Measurements from ENCODE around the gene PTDSS2. TPM values are rescaled to one million over a fixed set of nuclear protein-coding genes. Genes with fewer than 3 reads are reported as not detected.

The PTDSS2 gene
- total and polyA plus RNA-seq, 11 donors = 20.3 to 43.0 (median 25.7) TPM

DNA sequence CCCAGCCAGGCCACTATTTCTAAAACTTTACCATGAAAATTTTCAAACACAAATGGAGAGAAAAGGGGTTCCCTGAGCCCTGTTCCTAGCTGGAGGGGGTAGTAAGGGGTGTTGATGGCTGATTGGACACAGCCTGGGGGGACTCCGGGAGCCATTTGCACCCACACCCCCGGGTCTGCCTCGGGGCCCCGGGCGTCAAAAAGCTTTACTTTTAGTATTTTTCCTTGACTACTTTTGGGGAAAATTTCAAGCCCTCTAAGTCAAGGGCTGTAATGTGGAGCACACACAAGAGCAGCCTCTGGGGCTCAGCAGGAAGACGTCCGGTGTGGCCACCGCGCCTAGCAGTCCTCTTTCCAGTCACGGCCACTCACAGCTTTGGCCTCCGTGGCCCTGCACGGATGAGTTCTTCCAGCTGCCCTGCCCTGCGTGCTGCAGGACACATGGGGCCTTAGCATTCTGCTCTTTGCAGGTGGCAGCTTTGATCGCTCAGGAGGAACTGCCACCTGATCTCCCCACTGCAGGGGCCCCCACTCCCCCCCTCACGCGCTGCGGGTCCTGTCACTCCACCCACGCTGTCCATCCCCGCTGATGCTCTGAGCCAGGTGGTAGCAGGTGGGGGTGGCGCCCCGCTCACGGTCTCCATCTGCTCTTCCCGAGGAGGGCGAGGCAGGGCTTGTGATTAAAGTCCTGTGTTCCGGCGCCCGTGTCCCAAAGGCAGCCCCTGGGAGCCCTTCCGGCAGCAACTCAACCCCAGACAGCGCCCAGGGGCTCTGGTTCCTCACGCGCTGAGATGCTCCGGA lies 42.5 kb downstream of the PTDSS2 start:
- TF ChIP-seq POLR2A (IDR thresholded peaks at IDR 0.05) = no peak
- TF ChIP-seq, protein P1, sequence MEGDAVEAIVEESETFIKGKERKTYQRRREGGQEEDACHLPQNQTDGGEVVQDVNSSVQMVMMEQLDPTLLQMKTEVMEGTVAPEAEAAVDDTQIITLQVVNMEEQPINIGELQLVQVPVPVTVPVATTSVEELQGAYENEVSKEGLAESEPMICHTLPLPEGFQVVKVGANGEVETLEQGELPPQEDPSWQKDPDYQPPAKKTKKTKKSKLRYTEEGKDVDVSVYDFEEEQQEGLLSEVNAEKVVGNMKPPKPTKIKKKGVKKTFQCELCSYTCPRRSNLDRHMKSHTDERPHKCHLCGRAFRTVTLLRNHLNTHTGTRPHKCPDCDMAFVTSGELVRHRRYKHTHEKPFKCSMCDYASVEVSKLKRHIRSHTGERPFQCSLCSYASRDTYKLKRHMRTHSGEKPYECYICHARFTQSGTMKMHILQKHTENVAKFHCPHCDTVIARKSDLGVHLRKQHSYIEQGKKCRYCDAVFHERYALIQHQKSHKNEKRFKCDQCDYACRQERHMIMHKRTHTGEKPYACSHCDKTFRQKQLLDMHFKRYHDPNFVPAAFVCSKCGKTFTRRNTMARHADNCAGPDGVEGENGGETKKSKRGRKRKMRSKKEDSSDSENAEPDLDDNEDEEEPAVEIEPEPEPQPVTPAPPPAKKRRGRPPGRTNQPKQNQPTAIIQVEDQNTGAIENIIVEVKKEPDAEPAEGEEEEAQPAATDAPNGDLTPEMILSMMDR (IDR thresholded peaks at IDR 0.05) = no peak
- Histone ChIP-seq H3K27me3 (no peaks in the 10 kb centered on the region), H3K4me3 (no peak overlapping the region), H3K9me3 (no peaks in the 10 kb centered on the region), H3K36me3 (peaks cover 0 to 87% (median 67%) of the 10 kb centered on the region in 9 donors), H3K27ac (no peak overlapping the region), H3K4me1 (peaks cover 0 to 7% (median 0%) of the 10 kb centered on the region in 12 donors)
- intact Hi-C loops (cut with DNase I) = no loop called here
- WGBS, 4 donors = 84 to 89% (median 86%) methylated on average over 20 to 32 of the region's 32 CpGs
- peak in 1 of 5 donors; percentile 25 for DNase-seq
- ATAC-seq = no peak

DNA sequence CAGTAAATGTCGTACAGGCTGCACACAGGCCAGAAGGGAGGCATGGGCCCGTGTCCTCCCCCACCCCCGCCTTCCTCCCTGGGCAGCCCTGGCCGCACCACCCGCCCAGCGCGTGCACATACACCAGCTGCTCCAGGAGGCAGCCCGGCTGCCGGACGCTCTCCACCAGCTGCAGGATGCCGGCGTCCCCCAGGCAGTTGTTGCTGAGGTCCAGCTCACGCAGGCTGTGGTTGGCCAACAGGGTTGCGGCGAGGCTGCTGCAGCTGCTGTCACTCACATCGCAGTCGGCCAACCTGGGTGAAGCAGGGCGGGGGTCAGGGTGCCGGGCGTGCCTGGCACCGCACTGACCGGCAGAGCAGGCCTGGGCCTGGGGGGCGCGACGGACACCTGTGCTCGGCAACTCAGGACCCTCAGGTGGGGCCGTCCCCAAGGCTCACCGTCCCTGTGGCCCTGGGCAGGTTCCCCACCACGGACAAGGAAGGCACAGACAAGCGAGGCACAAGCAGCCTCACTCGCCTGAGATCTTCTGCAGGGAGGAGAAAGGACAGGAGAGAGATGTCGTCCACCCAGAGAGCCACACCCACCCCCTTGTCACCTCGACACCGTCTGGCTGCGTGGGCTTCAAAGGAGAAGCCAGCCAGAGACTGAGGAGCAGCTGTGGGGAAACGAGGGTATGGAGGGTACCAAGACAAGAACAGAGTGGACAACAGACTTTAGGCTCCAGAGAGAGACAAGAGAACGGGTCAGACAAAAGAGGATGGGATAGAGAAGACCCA lies 44.9 kb downstream of the PTDSS2 start:
- Histone ChIP-seq H3K9me3 (no peaks in the 10 kb centered on the region), H3K4me3 (no peak overlapping the region), H3K4me1 (peaks cover 0 to 26% (median 7%) of the 10 kb centered on the region in 12 donors), H3K36me3 (peaks cover 0 to 92% (median 84%) of the 10 kb centered on the region in 9 donors), H3K27ac (no peak overlapping the region), H3K27me3 (no peaks in the 10 kb centered on the region)
- WGBS, 4 donors = 80 to 87% (median 84%) methylated on average over 18 to 37 of the region's 37 CpGs
- DNase-seq (peak in 1 of 5 donors; percentile 17), ATAC-seq (no peak)
- TF ChIP-seq, protein P1 (IDR thresholded peaks at IDR 0.05) = no peak
- no peak for TF ChIP-seq POLR2A (IDR thresholded peaks at IDR 0.05)
- intact Hi-C loops (cut with DNase I) = no loop called here

DNA sequence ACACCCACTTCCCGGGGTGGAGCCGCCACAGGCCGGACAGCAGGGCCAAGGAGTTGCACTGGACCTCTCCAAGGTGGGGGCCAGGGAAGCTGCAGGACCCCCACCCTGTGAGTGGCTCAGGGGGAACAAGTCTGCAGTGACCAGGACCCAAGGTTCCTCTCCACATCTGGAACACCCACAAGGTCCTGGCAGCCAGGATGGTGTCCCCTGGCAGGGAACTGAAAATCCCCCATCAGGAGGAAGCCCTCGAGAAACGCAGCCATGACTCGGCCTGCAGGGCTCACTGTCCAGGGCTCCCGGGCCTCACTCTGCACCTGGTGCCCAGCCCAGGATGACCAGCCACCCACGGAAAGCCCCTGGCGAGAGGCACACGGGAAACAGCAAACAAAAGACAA lies 45.5 kb downstream of the PTDSS2 start:
- H3K27ac ChIP-seq = no peak overlapping the region
- no peaks in the 10 kb centered on the region for H3K9me3 ChIP-seq
- DNase-seq (peak in 1 of 5 donors; percentile 17), ATAC-seq (no peak)
- peaks cover 0 to 92% (median 84%) of the 10 kb centered on the region in 9 donors for H3K36me3 ChIP-seq
- no peaks in the 10 kb centered on the region for H3K27me3 ChIP-seq
- H3K4me3 ChIP-seq = no peak overlapping the region
- no peak for TF ChIP-seq POLR2A (IDR thresholded peaks at IDR 0.05)
- TF ChIP-seq, protein P1 (IDR thresholded peaks at IDR 0.05) = no peak
- 58 to 65% (median 63%) methylated on average over 10 of the region's 10 CpGs for WGBS, 4 donors
- intact Hi-C loops (cut with DNase I) = no loop called here
- peaks cover 0 to 32% (median 7%) of the 10 kb centered on the region in 12 donors for H3K4me1 ChIP-seq

Data from heart left ventricle (tissue), 16 donors.